GM21526 (cell line): ENCODE measurements around the gene MYL5.
"Not testable (repeated sequence)": the region's sequence is repeated elsewhere in the genome, so short reads cannot be mapped to it uniquely, and the experiment has no call there.

Experiments
- ATAC-seq: cut with Tn5 transposase; IDR thresholded peaks from one replicate; pipeline ENCODE4 v1.9.1; 2021; ENCODE audit warnings: moderate library complexity; ENCODE audit not compliant: unreplicated experiment, low FRiP score

The MYL5 gene

GRCh38 chr4:722169-722725 is 47.9 kb downstream of the MYL5 start:
- no peak for ATAC-seq

- no peak for ATAC-seq
Measured at GRCh38 chr4:722851-723360, 48.6 kb downstream of the MYL5 start.

- ATAC-seq = no peak
Measured at GRCh38 chr4:723751-724530, 49.6 kb downstream of the MYL5 start.

- no peak for ATAC-seq
Measured at GRCh38 chr4:725391-726234, 51.3 kb downstream of the MYL5 start.

- no peak for ATAC-seq
Measured at GRCh38 chr4:726235-726787, 52.0 kb downstream of the MYL5 start.

GRCh38 chr4:726838-727237 is 52.5 kb downstream of the MYL5 start:
- ATAC-seq = no peak

GRCh38 chr4:727576-727975 is 53.2 kb downstream of the MYL5 start:
- no peak for ATAC-seq

GRCh38 chr4:729336-730315 is 55.3 kb downstream of the MYL5 start:
- ATAC-seq = no peak

- ATAC-seq = no peak
Measured at GRCh38 chr4:730511-730910, 56.2 kb downstream of the MYL5 start.

- not testable (repeated sequence) for ATAC-seq
Measured at GRCh38 chr4:730946-731904, 56.9 kb downstream of the MYL5 start.
